ENCODE results near the gene KCNMB2.

DNA sequence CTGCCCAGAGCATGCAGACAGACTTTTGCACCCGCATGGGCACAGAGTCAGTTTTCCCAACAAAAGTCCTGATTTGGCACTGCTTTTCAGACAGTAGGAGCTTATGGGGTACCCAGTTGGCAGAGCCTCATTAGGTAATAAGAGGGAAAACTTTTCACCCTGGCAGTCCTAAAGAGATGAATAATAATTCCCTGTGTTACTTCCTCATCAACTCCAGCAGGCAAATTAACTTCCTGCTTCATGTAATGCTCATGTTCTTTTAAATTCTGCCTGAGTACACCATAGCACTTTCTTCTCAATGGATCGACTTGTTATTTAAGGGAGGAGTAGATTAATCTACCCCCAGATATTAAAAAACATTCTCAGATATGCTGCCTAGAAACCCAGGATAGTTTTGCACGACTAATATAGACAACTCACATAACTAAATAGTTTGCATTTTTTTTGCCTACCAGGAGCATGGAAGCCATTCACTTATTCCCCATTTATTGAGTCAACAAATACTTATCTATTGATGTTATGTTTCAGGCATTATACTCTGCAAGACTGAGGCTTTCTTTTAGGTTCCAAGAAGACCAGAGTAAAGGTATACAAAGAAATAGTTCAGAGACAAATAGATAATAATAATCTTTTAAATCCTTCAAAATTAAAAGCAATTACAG is 214.5 kb downstream of the KCNMB2 start:
- TF ChIP-seq, protein P1, sequence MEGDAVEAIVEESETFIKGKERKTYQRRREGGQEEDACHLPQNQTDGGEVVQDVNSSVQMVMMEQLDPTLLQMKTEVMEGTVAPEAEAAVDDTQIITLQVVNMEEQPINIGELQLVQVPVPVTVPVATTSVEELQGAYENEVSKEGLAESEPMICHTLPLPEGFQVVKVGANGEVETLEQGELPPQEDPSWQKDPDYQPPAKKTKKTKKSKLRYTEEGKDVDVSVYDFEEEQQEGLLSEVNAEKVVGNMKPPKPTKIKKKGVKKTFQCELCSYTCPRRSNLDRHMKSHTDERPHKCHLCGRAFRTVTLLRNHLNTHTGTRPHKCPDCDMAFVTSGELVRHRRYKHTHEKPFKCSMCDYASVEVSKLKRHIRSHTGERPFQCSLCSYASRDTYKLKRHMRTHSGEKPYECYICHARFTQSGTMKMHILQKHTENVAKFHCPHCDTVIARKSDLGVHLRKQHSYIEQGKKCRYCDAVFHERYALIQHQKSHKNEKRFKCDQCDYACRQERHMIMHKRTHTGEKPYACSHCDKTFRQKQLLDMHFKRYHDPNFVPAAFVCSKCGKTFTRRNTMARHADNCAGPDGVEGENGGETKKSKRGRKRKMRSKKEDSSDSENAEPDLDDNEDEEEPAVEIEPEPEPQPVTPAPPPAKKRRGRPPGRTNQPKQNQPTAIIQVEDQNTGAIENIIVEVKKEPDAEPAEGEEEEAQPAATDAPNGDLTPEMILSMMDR (IDR thresholded peaks at IDR 0.05; ENCODE audit: low read depth, low read length, poor library complexity, severe bottlenecking): no peak
- TF ChIP-seq EZH2phosphoT487 (IDR thresholded peaks at IDR 0.05; ENCODE audit: borderline replicate concordance, low read length): no peak

Data from DOHH2 (cell line).